ENCODE measurements around the gene MAP3K21. TPM values are rescaled to one million over a fixed set of nuclear protein-coding genes. Genes with fewer than 3 reads are reported as not detected.

Gene MAP3K21
- total and polyA plus RNA-seq, 2 donors (not counting 1 experiment from before 2014, with no cell fraction given): 0.07 to 0.17 TPM

GRCh38 chr1:233326811-233327650, 493 bp upstream of the MAP3K21 start:
- H3K36me3 ChIP-seq (ENCODE audit: control insufficient read depth, insufficient read depth, low read length): no peaks in the 10 kb centered on the region
- H3K79me2 ChIP-seq (ENCODE audit: control insufficient read depth, insufficient read depth, low read length): no peaks in the 10 kb centered on the region
- peak in 1 of 2 donors; percentile 30 for DNase-seq (ENCODE audit: low read depth in 2 of 2)
- no peak overlapping the region for H3K4me3 ChIP-seq (replicated peaks in 1 of 4; ENCODE audit: control extremely low read depth in 1 of 4, insufficient read depth in 1 of 4, low read depth in 3 of 4, low read length in 4 of 4)
- TF ChIP-seq EZH2 (IDR thresholded peaks at IDR 0.05; ENCODE audit: low read length, missing control alignments) (no peak), CTCF (conservative IDR thresholded peaks at IDR 0.05 in 1 of 2, IDR thresholded peaks at IDR 0.05 in 1 of 2; ENCODE audit: low read depth in 1 of 2, low read length in 2 of 2) (no peak)
- no peak overlapping the region for H2AFZ ChIP-seq (ENCODE audit: low read length)
- no peaks in the 10 kb centered on the region for H4K20me1 ChIP-seq (ENCODE audit: control insufficient read depth, extremely low read depth, insufficient read depth, low read length)
- H3K4me1 ChIP-seq (ENCODE audit: control insufficient read depth, extremely low read depth, insufficient read depth, low read length): no peaks in the 10 kb centered on the region
- H3K27ac ChIP-seq (ENCODE audit: insufficient read depth, low read length): no peak overlapping the region
- peak overlapping the region; percentile 13 for H3K4me2 ChIP-seq (ENCODE audit: extremely low read depth, insufficient read depth, low read length)
- H3K9me3 ChIP-seq (ENCODE audit: control insufficient read depth, insufficient read depth, low read depth, low read length): no peaks in the 10 kb centered on the region
- peaks cover 2% of the 10 kb centered on the region for H3K27me3 ChIP-seq (ENCODE audit: control insufficient read depth, insufficient read depth, low read length)
- no peak overlapping the region for H3K9ac ChIP-seq (ENCODE audit: insufficient read depth, low read length)

- Histone ChIP-seq H3K9ac (ENCODE audit: insufficient read depth, low read length) (no peak overlapping the region), H2AFZ (ENCODE audit: low read length) (peak overlapping the region; percentile 78)
- DNase-seq (ENCODE audit: low read depth in 2 of 2): peak in 1 of 2 donors; percentile 12
These were observed 808 bp downstream of the MAP3K21 start for GRCh38 chr1:233328142-233328921.

More at GRCh38 chr1:233328142-233328921, 808 bp downstream of the MAP3K21 start:
- Histone ChIP-seq H4K20me1 (ENCODE audit: control insufficient read depth, extremely low read depth, insufficient read depth, low read length) (no peaks in the 10 kb centered on the region), H3K27ac (ENCODE audit: insufficient read depth, low read length) (no peak overlapping the region), H3K4me2 (ENCODE audit: extremely low read depth, insufficient read depth, low read length) (peak overlapping the region; percentile 75), H3K9me3 (ENCODE audit: control insufficient read depth, insufficient read depth, low read depth, low read length) (no peaks in the 10 kb centered on the region), H3K27me3 (ENCODE audit: control insufficient read depth, insufficient read depth, low read length) (peaks cover 2% of the 10 kb centered on the region), H3K36me3 (ENCODE audit: control insufficient read depth, insufficient read depth, low read length) (no peaks in the 10 kb centered on the region), H3K4me1 (ENCODE audit: control insufficient read depth, extremely low read depth, insufficient read depth, low read length) (no peaks in the 10 kb centered on the region), H3K79me2 (ENCODE audit: control insufficient read depth, insufficient read depth, low read length) (no peaks in the 10 kb centered on the region), H3K4me3 (replicated peaks in 1 of 4; ENCODE audit: control extremely low read depth in 1 of 4, insufficient read depth in 1 of 4, low read depth in 3 of 4, low read length in 4 of 4) (peak overlapping the region; percentile 11 to 46 (median 44))
- no peak for TF ChIP-seq EZH2 (IDR thresholded peaks at IDR 0.05; ENCODE audit: low read length, missing control alignments)
- TF ChIP-seq CTCF (conservative IDR thresholded peaks at IDR 0.05 in 1 of 2, IDR thresholded peaks at IDR 0.05 in 1 of 2; ENCODE audit: low read depth in 1 of 2, low read length in 2 of 2): no peak

Measured in fibroblast of lung (primary cell).